ENCODE data around the gene FKBP1A. TPM values are rescaled to one million over a fixed set of nuclear protein-coding genes. Genes with fewer than 3 reads are reported as not detected.

Gene FKBP1A
- total and polyA plus RNA-seq, 9 of the 15 experiments (the other 6 are each of a cell fraction or from before 2014, with no cell fraction given) = 48.8 to 502 (median 89.6) TPM

DNA sequence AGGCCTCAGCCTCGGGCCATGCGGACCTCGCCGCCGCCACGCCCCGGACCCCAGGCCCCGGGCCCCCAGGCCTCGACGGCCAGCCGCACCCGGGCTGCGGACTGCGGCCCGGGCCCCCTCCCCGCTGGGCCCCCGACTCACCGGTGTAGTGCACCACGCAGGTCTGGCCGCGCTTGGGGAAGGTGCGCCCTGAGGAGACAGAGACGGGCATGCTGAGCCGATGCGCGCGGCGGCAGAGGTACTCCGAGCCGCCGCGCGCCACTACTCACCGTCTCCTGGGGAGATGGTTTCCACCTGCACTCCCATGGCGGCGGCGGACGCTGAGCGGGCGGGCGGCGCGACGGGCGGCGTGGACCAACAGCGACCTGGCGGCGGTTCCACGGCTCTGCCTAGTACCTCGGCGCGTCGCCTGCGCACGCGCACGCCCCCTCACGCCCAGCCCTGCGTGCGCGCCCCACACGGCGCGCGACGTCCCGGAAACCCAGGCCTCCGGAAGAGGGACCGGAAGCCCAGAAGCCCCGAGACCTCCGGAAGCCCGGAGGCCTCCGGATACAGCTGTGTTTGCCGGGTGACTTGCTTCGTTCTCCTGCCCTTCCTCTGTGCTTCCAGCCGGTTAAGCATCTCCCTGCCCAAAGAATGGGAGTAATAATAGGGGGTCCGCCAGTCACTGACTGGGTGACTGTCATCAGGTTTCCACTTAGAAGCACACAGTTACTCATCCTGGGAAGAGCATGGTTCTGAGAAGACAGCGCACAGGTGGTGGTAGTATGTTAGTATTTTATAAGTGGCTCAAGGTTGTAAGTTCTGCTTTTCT is at the start of gene FKBP1A (continued):
- TF ChIP-seq, protein P1, sequence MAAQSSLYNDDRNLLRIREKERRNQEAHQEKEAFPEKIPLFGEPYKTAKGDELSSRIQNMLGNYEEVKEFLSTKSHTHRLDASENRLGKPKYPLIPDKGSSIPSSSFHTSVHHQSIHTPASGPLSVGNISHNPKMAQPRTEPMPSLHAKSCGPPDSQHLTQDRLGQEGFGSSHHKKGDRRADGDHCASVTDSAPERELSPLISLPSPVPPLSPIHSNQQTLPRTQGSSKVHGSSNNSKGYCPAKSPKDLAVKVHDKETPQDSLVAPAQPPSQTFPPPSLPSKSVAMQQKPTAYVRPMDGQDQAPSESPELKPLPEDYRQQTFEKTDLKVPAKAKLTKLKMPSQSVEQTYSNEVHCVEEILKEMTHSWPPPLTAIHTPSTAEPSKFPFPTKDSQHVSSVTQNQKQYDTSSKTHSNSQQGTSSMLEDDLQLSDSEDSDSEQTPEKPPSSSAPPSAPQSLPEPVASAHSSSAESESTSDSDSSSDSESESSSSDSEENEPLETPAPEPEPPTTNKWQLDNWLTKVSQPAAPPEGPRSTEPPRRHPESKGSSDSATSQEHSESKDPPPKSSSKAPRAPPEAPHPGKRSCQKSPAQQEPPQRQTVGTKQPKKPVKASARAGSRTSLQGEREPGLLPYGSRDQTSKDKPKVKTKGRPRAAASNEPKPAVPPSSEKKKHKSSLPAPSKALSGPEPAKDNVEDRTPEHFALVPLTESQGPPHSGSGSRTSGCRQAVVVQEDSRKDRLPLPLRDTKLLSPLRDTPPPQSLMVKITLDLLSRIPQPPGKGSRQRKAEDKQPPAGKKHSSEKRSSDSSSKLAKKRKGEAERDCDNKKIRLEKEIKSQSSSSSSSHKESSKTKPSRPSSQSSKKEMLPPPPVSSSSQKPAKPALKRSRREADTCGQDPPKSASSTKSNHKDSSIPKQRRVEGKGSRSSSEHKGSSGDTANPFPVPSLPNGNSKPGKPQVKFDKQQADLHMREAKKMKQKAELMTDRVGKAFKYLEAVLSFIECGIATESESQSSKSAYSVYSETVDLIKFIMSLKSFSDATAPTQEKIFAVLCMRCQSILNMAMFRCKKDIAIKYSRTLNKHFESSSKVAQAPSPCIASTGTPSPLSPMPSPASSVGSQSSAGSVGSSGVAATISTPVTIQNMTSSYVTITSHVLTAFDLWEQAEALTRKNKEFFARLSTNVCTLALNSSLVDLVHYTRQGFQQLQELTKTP (IDR thresholded peaks at IDR 0.05; ENCODE audit: low read depth in 1 of 2, partially characterized antibody in 2 of 2) = no peak
- no peak for TF ChIP-seq ESRRB (CRISPR knock-in tag; IDR thresholded peaks at IDR 0.05; ENCODE audit: borderline replicate concordance)
- no peak for TF ChIP-seq SMARCA5 (IDR thresholded peaks at IDR 0.05)
- TF ChIP-seq, protein P2, sequence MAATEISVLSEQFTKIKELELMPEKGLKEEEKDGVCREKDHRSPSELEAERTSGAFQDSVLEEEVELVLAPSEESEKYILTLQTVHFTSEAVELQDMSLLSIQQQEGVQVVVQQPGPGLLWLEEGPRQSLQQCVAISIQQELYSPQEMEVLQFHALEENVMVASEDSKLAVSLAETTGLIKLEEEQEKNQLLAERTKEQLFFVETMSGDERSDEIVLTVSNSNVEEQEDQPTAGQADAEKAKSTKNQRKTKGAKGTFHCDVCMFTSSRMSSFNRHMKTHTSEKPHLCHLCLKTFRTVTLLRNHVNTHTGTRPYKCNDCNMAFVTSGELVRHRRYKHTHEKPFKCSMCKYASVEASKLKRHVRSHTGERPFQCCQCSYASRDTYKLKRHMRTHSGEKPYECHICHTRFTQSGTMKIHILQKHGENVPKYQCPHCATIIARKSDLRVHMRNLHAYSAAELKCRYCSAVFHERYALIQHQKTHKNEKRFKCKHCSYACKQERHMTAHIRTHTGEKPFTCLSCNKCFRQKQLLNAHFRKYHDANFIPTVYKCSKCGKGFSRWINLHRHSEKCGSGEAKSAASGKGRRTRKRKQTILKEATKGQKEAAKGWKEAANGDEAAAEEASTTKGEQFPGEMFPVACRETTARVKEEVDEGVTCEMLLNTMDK (IDR thresholded peaks at IDR 0.05; ENCODE audit: borderline replicate concordance, insufficient read depth, low read depth, low read length, poor library complexity, severe bottlenecking) = no peak
- peak in 1 of 2 experiments; percentile 94; a peak in 2 of 4 replicates for TF ChIP-seq HDAC1 (IDR thresholded peaks at IDR 0.05)
- no peak for TF ChIP-seq TCF3 (CRISPR knock-in tag; IDR thresholded peaks at IDR 0.05)
- peak; percentile 46; the same call in 1 of the 2 replicates for TF ChIP-seq ATF7 (IDR thresholded peaks at IDR 0.05)
- TF ChIP-seq HMG20A (CRISPR knock-in tag; conservative IDR thresholded peaks at IDR 0.05) = no peak
- TF ChIP-seq, protein P3, sequence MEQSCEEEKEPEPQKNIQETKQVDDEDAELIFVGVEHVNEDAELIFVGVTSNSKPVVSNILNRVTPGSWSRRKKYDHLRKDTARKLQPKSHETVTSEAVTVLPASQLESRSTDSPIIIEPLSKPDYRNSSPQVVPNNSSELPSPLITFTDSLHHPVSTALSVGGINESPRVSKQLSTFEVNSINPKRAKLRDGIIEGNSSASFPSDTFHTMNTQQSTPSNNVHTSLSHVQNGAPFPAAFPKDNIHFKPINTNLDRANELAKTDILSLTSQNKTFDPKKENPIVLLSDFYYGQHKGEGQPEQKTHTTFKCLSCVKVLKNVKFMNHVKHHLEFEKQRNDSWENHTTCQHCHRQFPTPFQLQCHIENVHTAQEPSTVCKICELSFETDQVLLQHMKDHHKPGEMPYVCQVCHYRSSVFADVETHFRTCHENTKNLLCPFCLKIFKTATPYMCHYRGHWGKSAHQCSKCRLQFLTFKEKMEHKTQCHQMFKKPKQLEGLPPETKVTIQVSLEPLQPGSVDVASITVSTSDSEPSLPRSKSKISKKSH (CRISPR knock-in tag; IDR thresholded peaks at IDR 0.05) = no peak
- TF ChIP-seq YY1 (IDR thresholded peaks at IDR 0.05; ENCODE audit: borderline replicate concordance in 1 of 3, control insufficient read depth in 1 of 3, extremely low read depth in 1 of 3, insufficient read depth in 3 of 3, insufficient read length in 1 of 3, insufficient replicate concordance in 2 of 3, low read depth in 1 of 3, low read length in 2 of 3) = peak in 2 of 3 experiments; percentile 78 to 80
- TF ChIP-seq SIRT6 (IDR thresholded peaks at IDR 0.05; ENCODE audit: low read depth, low read length) = no peak
- TF ChIP-seq EGR1 (conservative IDR thresholded peaks at IDR 0.05) = peak; percentile 86
- no peak for TF ChIP-seq SRSF1 (IDR thresholded peaks at IDR 0.05; ENCODE audit: low read depth, low read length)
- TF ChIP-seq CREM (IDR thresholded peaks at IDR 0.05; ENCODE audit: low read depth) = peak; percentile 80
- no peak for TF ChIP-seq ZKSCAN3 (CRISPR knock-in tag; IDR thresholded peaks at IDR 0.05)
- TF ChIP-seq ZNF212 (CRISPR knock-in tag; IDR thresholded peaks at IDR 0.05) = no peak
- TF ChIP-seq FOXP1 (CRISPR knock-in tag; IDR thresholded peaks at IDR 0.05) = no peak

Measured in K562 (cell line).